ENCODE data around the gene HNRNPA1.
A peak's percentile ranks its signal among the peaks of the same experiment; 100 is the strongest.
"Not testable (repeated sequence)": the region's sequence is repeated elsewhere in the genome, so short reads cannot be mapped to it uniquely, and the experiment has no call there.

HNRNPA1 gene

GRCh38 chr12:54280468-54281260, at the start of gene HNRNPA1:
Gene HNRNPA1 (plus strand): TSS chr12:54280726. CDS start chr12:54280808, 82 bp downstream.
- DNase-seq: peak; percentile 99 to 100
- TF ChIP-seq POLR2A (IDR thresholded peaks at IDR 0.05; ENCODE audit: low read length) (peak; percentile 100), GATA1 (IDR thresholded peaks at IDR 0.05; ENCODE audit: low read depth, low read length) (no peak)

- DNase-seq: not testable (repeated sequence)
Measured at GRCh38 chr12:54231269-54231668, 49.3 kb upstream of the HNRNPA1 start.

GRCh38 chr12:54232790-54233189, 47.7 kb upstream of the HNRNPA1 start:
- no peak for DNase-seq
- TF ChIP-seq POLR2A (IDR thresholded peaks at IDR 0.05; ENCODE audit: low read length): no peak
- no peak for TF ChIP-seq GATA1 (IDR thresholded peaks at IDR 0.05; ENCODE audit: low read depth, low read length)

GRCh38 chr12:54238531-54238930, 42.0 kb upstream of the HNRNPA1 start:
- DNase-seq: no peak
- no peak for TF ChIP-seq POLR2A (IDR thresholded peaks at IDR 0.05; ENCODE audit: low read length)

GRCh38 chr12:54239620-54240019, 40.9 kb upstream of the HNRNPA1 start:
- TF ChIP-seq POLR2A (IDR thresholded peaks at IDR 0.05; ENCODE audit: low read length) (no peak), GATA1 (IDR thresholded peaks at IDR 0.05; ENCODE audit: low read depth, low read length) (no peak)

GRCh38 chr12:54240129-54240528, 40.4 kb upstream of the HNRNPA1 start:
- peak; percentile 36 to 64 for DNase-seq
- TF ChIP-seq POLR2A (IDR thresholded peaks at IDR 0.05; ENCODE audit: low read length) (no peak), GATA1 (IDR thresholded peaks at IDR 0.05; ENCODE audit: low read depth, low read length) (no peak)

More at GRCh38 chr12:54239620-54240019, 40.9 kb upstream of the HNRNPA1 start:
- DNase-seq: no peak

GRCh38 chr12:54240971-54241588, 39.4 kb upstream of the HNRNPA1 start:
- DNase-seq: no peak
- TF ChIP-seq GATA1 (IDR thresholded peaks at IDR 0.05; ENCODE audit: low read depth, low read length) (no peak), POLR2A (IDR thresholded peaks at IDR 0.05; ENCODE audit: low read length) (no peak)

GRCh38 chr12:54246011-54246641, 34.4 kb upstream of the HNRNPA1 start:
- no peak for DNase-seq
- TF ChIP-seq POLR2A (IDR thresholded peaks at IDR 0.05; ENCODE audit: low read length) (no peak), GATA1 (IDR thresholded peaks at IDR 0.05; ENCODE audit: low read depth, low read length) (no peak)

GRCh38 chr12:54249489-54249888, 31.0 kb upstream of the HNRNPA1 start:
- TF ChIP-seq POLR2A (IDR thresholded peaks at IDR 0.05; ENCODE audit: low read length) (no peak), GATA1 (IDR thresholded peaks at IDR 0.05; ENCODE audit: low read depth, low read length) (no peak)
- DNase-seq: no peak

GRCh38 chr12:54251667-54252284, 28.8 kb upstream of the HNRNPA1 start:
- TF ChIP-seq GATA1 (IDR thresholded peaks at IDR 0.05; ENCODE audit: low read depth, low read length) (no peak), POLR2A (IDR thresholded peaks at IDR 0.05; ENCODE audit: low read length) (no peak)
- peak; percentile 53 to 71 for DNase-seq

- no peak for DNase-seq
- TF ChIP-seq GATA1 (IDR thresholded peaks at IDR 0.05; ENCODE audit: low read depth, low read length): no peak
Measured at GRCh38 chr12:54253240-54253639, 27.3 kb upstream of the HNRNPA1 start.

- DNase-seq: no peak
Measured at GRCh38 chr12:54257332-54257731, 23.2 kb upstream of the HNRNPA1 start.

GRCh38 chr12:54258201-54258681, 22.3 kb upstream of the HNRNPA1 start:
- no peak for DNase-seq
- TF ChIP-seq POLR2A (IDR thresholded peaks at IDR 0.05; ENCODE audit: low read length) (no peak), GATA1 (IDR thresholded peaks at IDR 0.05; ENCODE audit: low read depth, low read length) (no peak)

More at GRCh38 chr12:54257332-54257731, 23.2 kb upstream of the HNRNPA1 start:
- TF ChIP-seq POLR2A (IDR thresholded peaks at IDR 0.05; ENCODE audit: low read length) (no peak), GATA1 (IDR thresholded peaks at IDR 0.05; ENCODE audit: low read depth, low read length) (no peak)
